Fibroblast of lung (primary cell): ENCODE data around the gene PDE2A.

Experiments used
- CTCF ChIP-seq, 2 donors: IDR thresholded peaks in 1 of 2; conservative IDR thresholded peaks in 1 of 2; 1 replicate in 1 of 2; 2 replicates in 1 of 2; pipeline ENCODE4 v1.5.1; 2011 to 2012; ENCODE audit warnings: low read length in 2 of 2, control low read depth in 1 of 2, inconsistent platforms in 1 of 2, low read depth in 1 of 2, mild to moderate bottlenecking in 1 of 2
- EZH2 ChIP-seq: IDR thresholded peaks from 2 replicates; pipeline ENCODE4 v1.5.1; 2012; ENCODE audit warnings: low read length, control low read depth, mild to moderate bottlenecking; ENCODE audit errors: missing control alignments

- TF ChIP-seq CTCF (conservative IDR thresholded peaks at IDR 0.05 in 1 of 2, IDR thresholded peaks at IDR 0.05 in 1 of 2; ENCODE audit: low read depth in 1 of 2, low read length in 2 of 2) (no peak), EZH2 (no peak)
Observed at GRCh38 chr11:72587696-72588095, 86.5 kb downstream of the PDE2A start.
